ENCODE results near the gene TMEM63A.

The TMEM63A gene

DNA sequence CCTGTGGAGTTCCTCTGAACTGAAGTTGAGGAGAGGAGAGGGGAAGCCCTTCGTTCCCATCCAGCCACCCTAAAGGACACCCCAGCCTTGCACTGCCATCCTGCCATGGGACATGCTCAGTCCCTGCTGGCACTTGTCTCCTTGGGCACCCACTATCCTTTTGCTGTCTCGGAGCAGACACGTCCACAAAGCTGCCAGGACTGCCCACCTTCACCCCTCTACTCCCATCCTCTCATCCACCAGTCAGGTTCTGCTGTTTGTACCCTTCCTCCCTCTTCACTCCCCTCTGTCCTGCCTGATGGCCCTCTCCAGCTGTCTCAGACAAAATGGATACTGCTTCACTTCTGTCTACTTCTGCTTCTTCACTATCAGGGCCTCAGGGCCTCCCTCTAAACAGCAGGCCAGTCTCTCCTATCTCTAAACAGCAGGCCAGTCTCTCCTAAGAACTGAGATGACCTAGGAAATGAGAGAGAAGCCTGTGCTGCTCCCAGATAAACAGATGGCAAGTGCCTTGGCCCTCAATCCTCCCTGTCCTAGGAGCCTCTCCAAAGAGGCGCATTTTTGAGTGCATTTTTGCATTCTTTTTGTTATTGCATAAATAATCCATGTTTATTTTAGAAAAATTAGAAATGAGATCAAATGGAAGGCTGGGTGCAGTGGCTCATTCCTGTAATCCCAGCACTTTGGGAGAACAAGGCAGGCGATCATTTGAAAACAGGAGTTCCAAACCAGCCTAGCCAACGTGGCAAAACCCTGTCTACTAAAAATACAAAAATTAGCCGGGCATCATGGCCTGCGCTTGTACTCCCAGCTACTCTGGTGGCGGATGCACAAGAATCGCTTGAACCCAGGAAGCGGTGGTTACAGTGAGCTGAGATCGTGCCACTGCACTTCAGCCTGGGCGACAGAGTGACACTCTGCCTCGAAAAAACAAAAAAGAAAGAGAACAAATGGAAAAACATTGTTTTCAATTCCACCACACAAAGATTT, 46.3 kb upstream of the TMEM63A start:
- H3K27ac ChIP-seq (ENCODE audit: low read depth, low read length) = no peak overlapping the region
- TF ChIP-seq, protein P1, sequence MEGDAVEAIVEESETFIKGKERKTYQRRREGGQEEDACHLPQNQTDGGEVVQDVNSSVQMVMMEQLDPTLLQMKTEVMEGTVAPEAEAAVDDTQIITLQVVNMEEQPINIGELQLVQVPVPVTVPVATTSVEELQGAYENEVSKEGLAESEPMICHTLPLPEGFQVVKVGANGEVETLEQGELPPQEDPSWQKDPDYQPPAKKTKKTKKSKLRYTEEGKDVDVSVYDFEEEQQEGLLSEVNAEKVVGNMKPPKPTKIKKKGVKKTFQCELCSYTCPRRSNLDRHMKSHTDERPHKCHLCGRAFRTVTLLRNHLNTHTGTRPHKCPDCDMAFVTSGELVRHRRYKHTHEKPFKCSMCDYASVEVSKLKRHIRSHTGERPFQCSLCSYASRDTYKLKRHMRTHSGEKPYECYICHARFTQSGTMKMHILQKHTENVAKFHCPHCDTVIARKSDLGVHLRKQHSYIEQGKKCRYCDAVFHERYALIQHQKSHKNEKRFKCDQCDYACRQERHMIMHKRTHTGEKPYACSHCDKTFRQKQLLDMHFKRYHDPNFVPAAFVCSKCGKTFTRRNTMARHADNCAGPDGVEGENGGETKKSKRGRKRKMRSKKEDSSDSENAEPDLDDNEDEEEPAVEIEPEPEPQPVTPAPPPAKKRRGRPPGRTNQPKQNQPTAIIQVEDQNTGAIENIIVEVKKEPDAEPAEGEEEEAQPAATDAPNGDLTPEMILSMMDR (IDR thresholded peaks at IDR 0.05; ENCODE audit: insufficient read depth, low read length, poor library complexity, severe bottlenecking) = no peak
- TF ChIP-seq EZH2phosphoT487 (conservative IDR thresholded peaks at IDR 0.05; ENCODE audit: low read length) = no peak
- H3F3A ChIP-seq (ENCODE audit: insufficient read depth) = peaks cover 8% of the 10 kb centered on the region; the same call in 1 of the 2 replicates
- H2AFZ ChIP-seq (ENCODE audit: low read depth, low read length, severe bottlenecking) = no peak overlapping the region
- no peak overlapping the region for H3K4me3 ChIP-seq (ENCODE audit: insufficient read depth, low read length, poor library complexity, severe bottlenecking)
- no peaks in the 10 kb centered on the region for H3K9me2 ChIP-seq (replicated peaks; ENCODE audit: insufficient read depth, low read length)
- no peak overlapping the region for H3K4me2 ChIP-seq (ENCODE audit: low read depth, low read length, poor library complexity, severe bottlenecking)
- no peaks in the 10 kb centered on the region for H3K36me3 ChIP-seq (ENCODE audit: low read length)
- no peaks in the 10 kb centered on the region for H3K9me3 ChIP-seq (ENCODE audit: insufficient read depth, low read length)
- H4K20me1 ChIP-seq (ENCODE audit: low read depth, low read length) = no peaks in the 10 kb centered on the region
- H3K27me3 ChIP-seq (ENCODE audit: low read length) = no peaks in the 10 kb centered on the region
- peaks cover 5% of the 10 kb centered on the region for H3K79me2 ChIP-seq (ENCODE audit: insufficient read depth, low read length)
- no peak overlapping the region for H3K9ac ChIP-seq (ENCODE audit: low read length)

DNA sequence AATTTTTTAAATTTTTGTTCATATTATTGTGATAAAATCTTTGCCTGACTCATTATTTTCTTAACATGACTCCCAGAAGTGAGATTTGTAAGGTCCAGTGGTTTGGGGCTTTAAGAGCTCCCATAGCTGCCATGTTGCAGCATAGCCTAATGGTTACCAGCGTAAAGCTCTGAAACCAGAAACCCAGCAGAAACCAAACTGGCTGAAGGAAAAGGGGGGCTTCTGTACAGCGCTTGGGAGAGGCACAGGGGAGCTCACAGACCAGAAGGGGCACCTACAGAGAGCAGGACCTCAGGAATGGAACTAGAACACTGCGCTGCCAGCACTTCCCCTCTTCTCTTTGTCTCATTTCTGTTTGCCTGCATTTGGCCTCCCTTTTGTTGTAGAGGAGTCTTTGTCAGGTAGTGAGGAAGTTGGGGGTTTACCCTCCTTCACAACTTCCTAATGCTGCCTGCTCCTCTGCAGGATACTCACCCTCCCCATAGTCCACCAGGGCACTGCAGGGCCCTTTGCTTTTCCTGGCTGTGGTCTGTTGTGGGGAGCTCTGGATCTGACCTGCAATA, 44.5 kb upstream of the TMEM63A start:
- Histone ChIP-seq H4K20me1 (ENCODE audit: low read depth, low read length) (no peaks in the 10 kb centered on the region), H2AFZ (ENCODE audit: low read depth, low read length, severe bottlenecking) (no peak overlapping the region), H3K4me3 (ENCODE audit: insufficient read depth, low read length, poor library complexity, severe bottlenecking) (no peak overlapping the region), H3K36me3 (ENCODE audit: low read length) (no peaks in the 10 kb centered on the region), H3F3A (ENCODE audit: insufficient read depth) (peaks cover 8% of the 10 kb centered on the region; the same call in 1 of the 2 replicates), H3K9ac (ENCODE audit: low read length) (no peak overlapping the region), H3K9me2 (replicated peaks; ENCODE audit: insufficient read depth, low read length) (no peaks in the 10 kb centered on the region), H3K9me3 (ENCODE audit: insufficient read depth, low read length) (no peaks in the 10 kb centered on the region), H3K79me2 (ENCODE audit: insufficient read depth, low read length) (peaks cover 18% of the 10 kb centered on the region), H3K27me3 (ENCODE audit: low read length) (no peaks in the 10 kb centered on the region), H3K27ac (ENCODE audit: low read depth, low read length) (no peak overlapping the region), H3K4me2 (ENCODE audit: low read depth, low read length, poor library complexity, severe bottlenecking) (no peak overlapping the region)
- TF ChIP-seq, protein P1 (IDR thresholded peaks at IDR 0.05; ENCODE audit: insufficient read depth, low read length, poor library complexity, severe bottlenecking) = no peak
- no peak for TF ChIP-seq EZH2phosphoT487 (conservative IDR thresholded peaks at IDR 0.05; ENCODE audit: low read length)

DNA sequence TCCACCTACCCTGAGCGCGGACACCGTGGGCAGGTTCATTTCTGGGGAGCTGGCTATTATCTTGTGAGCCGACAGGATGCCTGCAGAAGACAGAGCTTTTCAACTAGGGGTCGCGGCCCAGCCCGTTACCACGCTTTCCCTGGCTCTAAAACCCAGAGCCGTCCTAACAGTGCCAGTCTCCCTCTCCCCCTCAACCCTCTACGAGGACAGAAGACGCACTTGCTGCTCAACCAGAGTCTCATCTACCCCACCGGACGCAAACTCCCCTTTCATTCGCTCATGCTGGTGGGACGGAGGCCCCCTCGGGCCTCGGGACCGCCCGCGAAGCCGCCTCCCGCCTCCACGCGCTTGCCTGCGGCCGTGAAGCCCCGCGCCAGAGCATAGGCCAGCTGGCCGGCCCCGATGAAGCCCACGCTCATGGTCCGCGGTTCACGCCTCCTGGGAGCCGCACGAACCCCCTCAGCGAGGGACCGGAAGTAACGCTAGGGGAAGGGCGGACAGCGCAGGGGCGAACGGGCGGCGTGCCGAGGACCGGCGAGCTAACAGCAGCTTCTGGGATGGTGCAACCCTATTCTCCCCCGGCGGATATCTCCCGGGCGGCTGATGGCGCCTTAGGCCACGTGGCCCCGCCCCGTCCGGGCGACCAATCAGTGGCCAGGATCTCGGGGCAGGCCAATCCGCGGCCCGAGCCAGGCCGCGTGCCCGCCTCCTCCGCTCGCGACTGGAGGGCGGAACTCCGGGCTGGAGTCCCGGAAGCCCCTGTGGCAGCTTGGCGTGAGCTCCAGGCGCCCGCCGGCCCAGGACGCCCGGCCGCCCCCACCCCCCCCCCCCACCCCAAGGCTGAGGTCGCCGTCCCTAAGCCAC, 41.7 kb upstream of the TMEM63A start, which contains the start of gene PYCR2:
TSS of gene PYCR2 (minus strand) at position 559 of the 864 bp plus-strand sequence. CDS start at position 419, 140 bp downstream.
- peak within 1 kb of the TSS; percentile 99 for H3K4me3 ChIP-seq (ENCODE audit: insufficient read depth, low read length, poor library complexity, severe bottlenecking)
- H3K9ac ChIP-seq (ENCODE audit: low read length) = peak within 1 kb of the TSS; percentile 100
- H3K27ac ChIP-seq (ENCODE audit: low read depth, low read length) = peak within 1 kb of the TSS; percentile 83
- H3K79me2 ChIP-seq (ENCODE audit: insufficient read depth, low read length) = peaks cover 18% of the 10 kb centered on the region
- 0 out of 2 replicates have a peak, but pooled peaks cover 5% of the 10 kb centered on the region for H3K36me3 ChIP-seq (ENCODE audit: low read length)
- no peaks in the 10 kb centered on the region for H3K9me2 ChIP-seq (replicated peaks; ENCODE audit: insufficient read depth, low read length)
- peak within 1 kb of the TSS; percentile 82 for H2AFZ ChIP-seq (ENCODE audit: low read depth, low read length, severe bottlenecking)
- no peaks in the 10 kb centered on the region for H4K20me1 ChIP-seq (ENCODE audit: low read depth, low read length)
- H3K9me3 ChIP-seq (ENCODE audit: insufficient read depth, low read length) = no peaks in the 10 kb centered on the region
- H3K27me3 ChIP-seq (ENCODE audit: low read length) = no peaks in the 10 kb centered on the region
- TF ChIP-seq, protein P1 (IDR thresholded peaks at IDR 0.05; ENCODE audit: insufficient read depth, low read length, poor library complexity, severe bottlenecking) = no peak
- peak within 1 kb of the TSS; percentile 91 for H3K4me2 ChIP-seq (ENCODE audit: low read depth, low read length, poor library complexity, severe bottlenecking)
- peaks cover 8% of the 10 kb centered on the region; the same call in 1 of the 2 replicates for H3F3A ChIP-seq (ENCODE audit: insufficient read depth)

Measured in SU-DHL-6 (cell line).